AG04449 (cell line): ENCODE results near the gene XRCC1.

Experiments
- CTCF ChIA-PET: fragments of 350-600 bp; formaldehyde crosslinking; extraction: SDS; loops from one replicate; lab custom pipeline; 2021; ENCODE audit warnings: antibody characterized with exemption; lab: Yijun Ruan, JAX
- POLR2A ChIA-PET: fragments of 400-600, 350-600 bp; formaldehyde crosslinking; extraction: SDS; loops from one replicate; lab custom pipeline; 2020; ENCODE audit warnings: antibody characterized with exemption, inconsistent platforms; lab: Yijun Ruan, JAX
- DNase-seq: peaks from one replicate; pipeline ENCODE4 v3.0.0-alpha.2; 2010; ENCODE audit warnings: low read depth, low spot score
- H3K4me3 ChIP-seq: 2 replicates; pipeline ENCODE4 v1.5.1; 2011; ENCODE audit warnings: low read depth, mild to moderate bottlenecking, control low read depth, low read length
- CTCF ChIP-seq: IDR thresholded peaks from one replicate; pipeline ENCODE4 v1.5.1; 2011; ENCODE audit warnings: mild to moderate bottlenecking, moderate library complexity, low read length, control low read depth, inconsistent platforms; ENCODE audit not compliant: insufficient read depth; ENCODE audit errors: missing control alignments

The XRCC1 gene

GRCh38 chr19:43546581-43546980, 28.7 kb downstream of the XRCC1 start:
- POLR2A ChIA-PET: no interaction called here
- no peak for DNase-seq
- H3K4me3 ChIP-seq: no peak overlapping the region
- no peak for TF ChIP-seq CTCF
- CTCF ChIA-PET: interaction anchor here (4.0 to 17.0 kb wide), 2 partner anchors 10 to 11 kb away, joined by 23 to 208 read pairs; no protein-coding TSS in a partner anchor

GRCh38 chr19:43545981-43546380, 29.3 kb downstream of the XRCC1 start:
- no peak for DNase-seq
- H3K4me3 ChIP-seq: no peak overlapping the region
- ChIA-PET POLR2A (no interaction called here), CTCF (interaction anchor here (4.0 to 17.0 kb wide), 2 partner anchors 10 to 11 kb away, joined by 23 to 208 read pairs; no protein-coding TSS in a partner anchor)
- TF ChIP-seq CTCF: no peak

GRCh38 chr19:43545276-43545675, 30.1 kb downstream of the XRCC1 start:
- no peak overlapping the region for H3K4me3 ChIP-seq
- ChIA-PET CTCF (interaction anchor here (0.9 to 17.0 kb wide), 4 partner anchors 10 to 49 kb away, joined by 3 to 208 read pairs (median 14); partner anchors contain the start of gene ZNF575), POLR2A (no interaction called here)
- TF ChIP-seq CTCF: no peak
- no peak for DNase-seq

- ChIA-PET CTCF (interaction anchor here (1.0 to 17.0 kb wide), 3 partner anchors 8 to 51 kb away, joined by 5 to 208 read pairs (median 23); no protein-coding TSS in a partner anchor), POLR2A (no interaction called here)
- no peak for DNase-seq
- H3K4me3 ChIP-seq: no peak overlapping the region
- no peak for TF ChIP-seq CTCF
These were observed 31.2 kb downstream of the XRCC1 start for GRCh38 chr19:43544077-43544476.

- POLR2A ChIA-PET: no interaction called here
- CTCF ChIA-PET: interaction anchor here (0.8 to 17.0 kb wide), 2 partner anchors 8 to 15 kb away, joined by 3 to 208 read pairs; no protein-coding TSS in a partner anchor
- no peak for DNase-seq
- no peak for TF ChIP-seq CTCF
- H3K4me3 ChIP-seq: no peak overlapping the region
These were observed 33.2 kb downstream of the XRCC1 start for GRCh38 chr19:43541920-43542650.

- no peak overlapping the region for H3K4me3 ChIP-seq
- DNase-seq: no peak
- no peak for TF ChIP-seq CTCF
- POLR2A ChIA-PET: no interaction called here
- CTCF ChIA-PET: interaction anchor here (17.0 kb wide), 1 partner anchor 16 kb away, joined by 208 read pairs; no protein-coding TSS in a partner anchor
These were observed 34.9 kb downstream of the XRCC1 start for GRCh38 chr19:43540381-43540780.
